ENCODE results near the gene HS6ST1.
"Not testable (repeated sequence)": the region's sequence is repeated elsewhere in the genome, so short reads cannot be mapped to it uniquely, and the experiment has no call there.

DNA sequence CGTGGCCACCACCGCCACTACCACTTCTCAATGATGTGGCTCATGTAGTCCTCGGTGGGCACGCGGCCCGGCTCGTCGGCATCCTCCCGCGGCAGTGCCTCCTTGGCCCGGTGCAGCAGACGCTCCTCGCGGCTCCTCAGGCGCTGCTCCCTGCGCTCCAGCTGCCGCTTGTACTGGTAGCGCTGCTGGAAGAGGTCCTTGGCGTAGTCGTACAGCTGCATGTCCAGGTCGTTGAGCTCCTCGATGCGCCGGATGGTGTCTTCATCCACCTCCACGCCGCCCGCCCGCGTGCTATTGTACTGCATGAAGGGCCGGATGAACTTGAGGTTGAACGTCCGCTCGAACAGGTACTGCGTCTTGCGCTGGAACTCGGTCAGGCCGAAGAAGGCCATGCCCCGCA lies 50.5 kb downstream of the HS6ST1 start:
- TF ChIP-seq, protein P1, sequence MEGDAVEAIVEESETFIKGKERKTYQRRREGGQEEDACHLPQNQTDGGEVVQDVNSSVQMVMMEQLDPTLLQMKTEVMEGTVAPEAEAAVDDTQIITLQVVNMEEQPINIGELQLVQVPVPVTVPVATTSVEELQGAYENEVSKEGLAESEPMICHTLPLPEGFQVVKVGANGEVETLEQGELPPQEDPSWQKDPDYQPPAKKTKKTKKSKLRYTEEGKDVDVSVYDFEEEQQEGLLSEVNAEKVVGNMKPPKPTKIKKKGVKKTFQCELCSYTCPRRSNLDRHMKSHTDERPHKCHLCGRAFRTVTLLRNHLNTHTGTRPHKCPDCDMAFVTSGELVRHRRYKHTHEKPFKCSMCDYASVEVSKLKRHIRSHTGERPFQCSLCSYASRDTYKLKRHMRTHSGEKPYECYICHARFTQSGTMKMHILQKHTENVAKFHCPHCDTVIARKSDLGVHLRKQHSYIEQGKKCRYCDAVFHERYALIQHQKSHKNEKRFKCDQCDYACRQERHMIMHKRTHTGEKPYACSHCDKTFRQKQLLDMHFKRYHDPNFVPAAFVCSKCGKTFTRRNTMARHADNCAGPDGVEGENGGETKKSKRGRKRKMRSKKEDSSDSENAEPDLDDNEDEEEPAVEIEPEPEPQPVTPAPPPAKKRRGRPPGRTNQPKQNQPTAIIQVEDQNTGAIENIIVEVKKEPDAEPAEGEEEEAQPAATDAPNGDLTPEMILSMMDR (IDR thresholded peaks at IDR 0.05; ENCODE audit: insufficient read depth, low read length), result not testable (repeated sequence)
- not testable (repeated sequence) for TF ChIP-seq REST (IDR thresholded peaks at IDR 0.05; ENCODE audit: insufficient replicate concordance, low read depth); POLR2AphosphoS5 (IDR thresholded peaks at IDR 0.05; ENCODE audit: low read depth)

Data from HL-60 (cell line).